ENCODE data around the gene RILPL2. TPM values are rescaled to one million over a fixed set of nuclear protein-coding genes. Genes with fewer than 3 reads are reported as not detected.

RILPL2 gene
- total and polyA plus RNA-seq, 2 of the 13 experiments (the other 11 are each of a cell fraction or from before 2014, with no cell fraction given): 2.7 to 8.1 TPM

DNA sequence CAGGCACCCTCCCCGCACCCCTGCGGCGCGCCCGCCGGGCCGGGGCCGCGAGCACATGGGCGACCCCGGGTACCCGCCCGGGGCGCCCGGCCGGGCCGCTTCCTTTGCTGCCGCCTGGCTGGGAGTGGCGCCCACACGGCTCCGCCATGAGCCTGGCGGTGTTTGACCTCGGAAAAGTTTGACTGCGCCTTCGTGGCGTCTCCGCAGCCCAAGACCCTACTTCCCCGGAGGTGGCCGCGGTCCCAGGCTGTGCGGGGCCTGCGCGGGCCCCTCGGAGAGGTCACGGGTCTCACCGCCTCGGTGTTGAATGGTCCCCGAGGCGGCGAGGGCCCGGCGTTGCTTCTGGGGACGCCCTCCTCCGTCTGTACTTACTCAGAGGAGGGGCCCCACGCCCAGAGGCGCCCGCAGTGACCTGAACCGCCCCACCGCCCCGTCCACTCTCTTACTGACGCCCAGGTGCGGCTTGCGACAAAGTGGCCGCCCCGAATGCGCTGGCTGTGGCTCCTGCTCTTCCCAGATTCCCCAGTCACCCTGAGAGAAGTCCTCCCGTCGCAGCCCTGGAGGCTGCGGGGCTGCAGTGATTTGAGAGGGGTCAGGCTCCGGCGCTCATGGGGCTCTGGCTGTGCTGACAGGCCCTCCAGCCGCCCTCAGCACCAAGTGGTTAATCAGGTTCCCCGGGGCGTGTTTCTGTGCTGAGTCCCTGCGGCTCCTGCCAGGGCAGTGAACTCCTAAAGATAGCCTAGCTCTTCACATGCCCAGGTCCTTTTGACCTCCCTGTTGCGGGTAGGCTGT, 46.7 kb downstream of the RILPL2 start (continued):
- TF ChIP-seq, protein P1, sequence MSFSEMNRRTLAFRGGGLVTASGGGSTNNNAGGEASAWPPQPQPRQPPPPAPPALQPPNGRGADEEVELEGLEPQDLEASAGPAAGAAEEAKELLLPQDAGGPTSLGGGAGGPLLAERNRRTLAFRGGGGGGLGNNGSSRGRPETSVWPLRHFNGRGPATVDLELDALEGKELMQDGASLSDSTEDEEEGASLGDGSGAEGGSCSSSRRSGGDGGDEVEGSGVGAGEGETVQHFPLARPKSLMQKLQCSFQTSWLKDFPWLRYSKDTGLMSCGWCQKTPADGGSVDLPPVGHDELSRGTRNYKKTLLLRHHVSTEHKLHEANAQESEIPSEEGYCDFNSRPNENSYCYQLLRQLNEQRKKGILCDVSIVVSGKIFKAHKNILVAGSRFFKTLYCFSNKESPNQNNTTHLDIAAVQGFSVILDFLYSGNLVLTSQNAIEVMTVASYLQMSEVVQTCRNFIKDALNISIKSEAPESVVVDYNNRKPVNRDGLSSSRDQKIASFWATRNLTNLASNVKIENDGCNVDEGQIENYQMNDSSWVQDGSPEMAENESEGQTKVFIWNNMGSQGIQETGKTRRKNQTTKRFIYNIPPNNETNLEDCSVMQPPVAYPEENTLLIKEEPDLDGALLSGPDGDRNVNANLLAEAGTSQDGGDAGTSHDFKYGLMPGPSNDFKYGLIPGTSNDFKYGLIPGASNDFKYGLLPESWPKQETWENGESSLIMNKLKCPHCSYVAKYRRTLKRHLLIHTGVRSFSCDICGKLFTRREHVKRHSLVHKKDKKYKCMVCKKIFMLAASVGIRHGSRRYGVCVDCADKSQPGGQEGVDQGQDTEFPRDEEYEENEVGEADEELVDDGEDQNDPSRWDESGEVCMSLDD (CRISPR knock-in tag; IDR thresholded peaks at IDR 0.05; ENCODE audit: borderline replicate concordance): peak; percentile 50; the same call in 1 of the 2 replicates
- TF ChIP-seq ZNF674 (CRISPR knock-in tag; IDR thresholded peaks at IDR 0.05; ENCODE audit: low read depth) (no peak), RXRA (CRISPR knock-in tag; IDR thresholded peaks at IDR 0.05) (peak; percentile 30), ZBTB1 (CRISPR knock-in tag; IDR thresholded peaks at IDR 0.05; ENCODE audit: borderline replicate concordance) (no peak), ZNF883 (CRISPR knock-in tag; IDR thresholded peaks at IDR 0.05; ENCODE audit: not compliant biosample characterization) (no peak), ZNF761 (CRISPR knock-in tag; conservative IDR thresholded peaks at IDR 0.05) (no peak), AHR (CRISPR knock-in tag; IDR thresholded peaks at IDR 0.05) (no peak), RBM22 (optimal IDR thresholded peaks at IDR 0.05; ENCODE audit: low read length) (no peak), ATAD3A (CRISPR knock-in tag; IDR thresholded peaks at IDR 0.05) (no peak), HOXD1 (CRISPR knock-in tag; IDR thresholded peaks at IDR 0.05) (no peak), HMG20B (CRISPR knock-in tag; conservative IDR thresholded peaks at IDR 0.05) (no peak), ZNF101 (CRISPR knock-in tag; IDR thresholded peaks at IDR 0.05; ENCODE audit: borderline replicate concordance, low read depth) (no peak)
- TF ChIP-seq, protein P2, sequence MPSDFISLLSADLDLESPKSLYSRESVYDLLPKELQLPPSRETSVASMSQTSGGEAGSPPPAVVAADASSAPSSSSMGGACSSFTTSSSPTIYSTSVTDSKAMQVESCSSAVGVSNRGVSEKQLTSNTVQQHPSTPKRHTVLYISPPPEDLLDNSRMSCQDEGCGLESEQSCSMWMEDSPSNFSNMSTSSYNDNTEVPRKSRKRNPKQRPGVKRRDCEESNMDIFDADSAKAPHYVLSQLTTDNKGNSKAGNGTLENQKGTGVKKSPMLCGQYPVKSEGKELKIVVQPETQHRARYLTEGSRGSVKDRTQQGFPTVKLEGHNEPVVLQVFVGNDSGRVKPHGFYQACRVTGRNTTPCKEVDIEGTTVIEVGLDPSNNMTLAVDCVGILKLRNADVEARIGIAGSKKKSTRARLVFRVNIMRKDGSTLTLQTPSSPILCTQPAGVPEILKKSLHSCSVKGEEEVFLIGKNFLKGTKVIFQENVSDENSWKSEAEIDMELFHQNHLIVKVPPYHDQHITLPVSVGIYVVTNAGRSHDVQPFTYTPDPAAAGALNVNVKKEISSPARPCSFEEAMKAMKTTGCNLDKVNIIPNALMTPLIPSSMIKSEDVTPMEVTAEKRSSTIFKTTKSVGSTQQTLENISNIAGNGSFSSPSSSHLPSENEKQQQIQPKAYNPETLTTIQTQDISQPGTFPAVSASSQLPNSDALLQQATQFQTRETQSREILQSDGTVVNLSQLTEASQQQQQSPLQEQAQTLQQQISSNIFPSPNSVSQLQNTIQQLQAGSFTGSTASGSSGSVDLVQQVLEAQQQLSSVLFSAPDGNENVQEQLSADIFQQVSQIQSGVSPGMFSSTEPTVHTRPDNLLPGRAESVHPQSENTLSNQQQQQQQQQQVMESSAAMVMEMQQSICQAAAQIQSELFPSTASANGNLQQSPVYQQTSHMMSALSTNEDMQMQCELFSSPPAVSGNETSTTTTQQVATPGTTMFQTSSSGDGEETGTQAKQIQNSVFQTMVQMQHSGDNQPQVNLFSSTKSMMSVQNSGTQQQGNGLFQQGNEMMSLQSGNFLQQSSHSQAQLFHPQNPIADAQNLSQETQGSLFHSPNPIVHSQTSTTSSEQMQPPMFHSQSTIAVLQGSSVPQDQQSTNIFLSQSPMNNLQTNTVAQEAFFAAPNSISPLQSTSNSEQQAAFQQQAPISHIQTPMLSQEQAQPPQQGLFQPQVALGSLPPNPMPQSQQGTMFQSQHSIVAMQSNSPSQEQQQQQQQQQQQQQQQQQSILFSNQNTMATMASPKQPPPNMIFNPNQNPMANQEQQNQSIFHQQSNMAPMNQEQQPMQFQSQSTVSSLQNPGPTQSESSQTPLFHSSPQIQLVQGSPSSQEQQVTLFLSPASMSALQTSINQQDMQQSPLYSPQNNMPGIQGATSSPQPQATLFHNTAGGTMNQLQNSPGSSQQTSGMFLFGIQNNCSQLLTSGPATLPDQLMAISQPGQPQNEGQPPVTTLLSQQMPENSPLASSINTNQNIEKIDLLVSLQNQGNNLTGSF (CRISPR knock-in tag; IDR thresholded peaks at IDR 0.05): no peak
- TF ChIP-seq, protein P3, sequence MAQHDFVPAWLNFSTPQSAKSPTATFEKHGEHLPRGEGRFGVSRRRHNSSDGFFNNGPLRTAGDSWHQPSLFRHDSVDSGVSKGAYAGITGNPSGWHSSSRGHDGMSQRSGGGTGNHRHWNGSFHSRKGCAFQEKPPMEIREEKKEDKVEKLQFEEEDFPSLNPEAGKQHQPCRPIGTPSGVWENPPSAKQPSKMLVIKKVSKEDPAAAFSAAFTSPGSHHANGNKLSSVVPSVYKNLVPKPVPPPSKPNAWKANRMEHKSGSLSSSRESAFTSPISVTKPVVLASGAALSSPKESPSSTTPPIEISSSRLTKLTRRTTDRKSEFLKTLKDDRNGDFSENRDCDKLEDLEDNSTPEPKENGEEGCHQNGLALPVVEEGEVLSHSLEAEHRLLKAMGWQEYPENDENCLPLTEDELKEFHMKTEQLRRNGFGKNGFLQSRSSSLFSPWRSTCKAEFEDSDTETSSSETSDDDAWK (CRISPR knock-in tag; IDR thresholded peaks at IDR 0.05): no peak
- TF ChIP-seq, protein P4, sequence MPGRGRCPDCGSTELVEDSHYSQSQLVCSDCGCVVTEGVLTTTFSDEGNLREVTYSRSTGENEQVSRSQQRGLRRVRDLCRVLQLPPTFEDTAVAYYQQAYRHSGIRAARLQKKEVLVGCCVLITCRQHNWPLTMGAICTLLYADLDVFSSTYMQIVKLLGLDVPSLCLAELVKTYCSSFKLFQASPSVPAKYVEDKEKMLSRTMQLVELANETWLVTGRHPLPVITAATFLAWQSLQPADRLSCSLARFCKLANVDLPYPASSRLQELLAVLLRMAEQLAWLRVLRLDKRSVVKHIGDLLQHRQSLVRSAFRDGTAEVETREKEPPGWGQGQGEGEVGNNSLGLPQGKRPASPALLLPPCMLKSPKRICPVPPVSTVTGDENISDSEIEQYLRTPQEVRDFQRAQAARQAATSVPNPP (CRISPR knock-in tag; IDR thresholded peaks at IDR 0.05): no peak
- TF ChIP-seq, protein P5, sequence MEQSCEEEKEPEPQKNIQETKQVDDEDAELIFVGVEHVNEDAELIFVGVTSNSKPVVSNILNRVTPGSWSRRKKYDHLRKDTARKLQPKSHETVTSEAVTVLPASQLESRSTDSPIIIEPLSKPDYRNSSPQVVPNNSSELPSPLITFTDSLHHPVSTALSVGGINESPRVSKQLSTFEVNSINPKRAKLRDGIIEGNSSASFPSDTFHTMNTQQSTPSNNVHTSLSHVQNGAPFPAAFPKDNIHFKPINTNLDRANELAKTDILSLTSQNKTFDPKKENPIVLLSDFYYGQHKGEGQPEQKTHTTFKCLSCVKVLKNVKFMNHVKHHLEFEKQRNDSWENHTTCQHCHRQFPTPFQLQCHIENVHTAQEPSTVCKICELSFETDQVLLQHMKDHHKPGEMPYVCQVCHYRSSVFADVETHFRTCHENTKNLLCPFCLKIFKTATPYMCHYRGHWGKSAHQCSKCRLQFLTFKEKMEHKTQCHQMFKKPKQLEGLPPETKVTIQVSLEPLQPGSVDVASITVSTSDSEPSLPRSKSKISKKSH (CRISPR knock-in tag; IDR thresholded peaks at IDR 0.05; ENCODE audit: borderline replicate concordance): no peak

All from HepG2 (cell line).